ENCODE measurements around the gene TTC39A.

DNA sequence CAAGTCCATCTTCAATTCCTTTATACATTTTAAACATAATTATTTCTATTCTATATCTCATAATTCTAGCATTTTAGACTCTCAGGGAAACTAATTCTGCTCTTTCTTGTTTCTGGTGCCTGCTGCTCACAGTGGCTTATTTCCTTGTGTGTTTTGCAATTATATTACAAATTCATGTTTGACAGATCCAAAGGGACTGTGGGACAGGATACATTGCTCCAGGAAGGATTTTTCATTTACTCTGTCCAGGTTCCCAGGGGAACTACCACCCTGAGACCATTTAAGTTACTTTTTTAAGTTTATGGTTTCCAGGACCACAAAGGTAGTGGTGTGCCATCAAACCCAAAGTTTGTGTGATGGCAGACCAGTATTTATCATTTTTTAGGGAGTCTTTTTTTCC is 6.6 kb downstream of the TTC39A start:
- TF ChIP-seq, protein P1, sequence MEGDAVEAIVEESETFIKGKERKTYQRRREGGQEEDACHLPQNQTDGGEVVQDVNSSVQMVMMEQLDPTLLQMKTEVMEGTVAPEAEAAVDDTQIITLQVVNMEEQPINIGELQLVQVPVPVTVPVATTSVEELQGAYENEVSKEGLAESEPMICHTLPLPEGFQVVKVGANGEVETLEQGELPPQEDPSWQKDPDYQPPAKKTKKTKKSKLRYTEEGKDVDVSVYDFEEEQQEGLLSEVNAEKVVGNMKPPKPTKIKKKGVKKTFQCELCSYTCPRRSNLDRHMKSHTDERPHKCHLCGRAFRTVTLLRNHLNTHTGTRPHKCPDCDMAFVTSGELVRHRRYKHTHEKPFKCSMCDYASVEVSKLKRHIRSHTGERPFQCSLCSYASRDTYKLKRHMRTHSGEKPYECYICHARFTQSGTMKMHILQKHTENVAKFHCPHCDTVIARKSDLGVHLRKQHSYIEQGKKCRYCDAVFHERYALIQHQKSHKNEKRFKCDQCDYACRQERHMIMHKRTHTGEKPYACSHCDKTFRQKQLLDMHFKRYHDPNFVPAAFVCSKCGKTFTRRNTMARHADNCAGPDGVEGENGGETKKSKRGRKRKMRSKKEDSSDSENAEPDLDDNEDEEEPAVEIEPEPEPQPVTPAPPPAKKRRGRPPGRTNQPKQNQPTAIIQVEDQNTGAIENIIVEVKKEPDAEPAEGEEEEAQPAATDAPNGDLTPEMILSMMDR (IDR thresholded peaks at IDR 0.05; ENCODE audit: low read depth, low read length): no peak
- TF ChIP-seq, protein P2, sequence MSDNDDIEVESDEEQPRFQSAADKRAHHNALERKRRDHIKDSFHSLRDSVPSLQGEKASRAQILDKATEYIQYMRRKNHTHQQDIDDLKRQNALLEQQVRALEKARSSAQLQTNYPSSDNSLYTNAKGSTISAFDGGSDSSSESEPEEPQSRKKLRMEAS (IDR thresholded peaks at IDR 0.05; ENCODE audit: low read depth, low read length): no peak
- TF ChIP-seq POLR2A (IDR thresholded peaks at IDR 0.05; ENCODE audit: extremely low read depth, insufficient read length) (no peak), MYC (IDR thresholded peaks at IDR 0.05; ENCODE audit: low read depth, low read length) (no peak)

All from NB4 (cell line).